IMR-90 (cell line): ENCODE data around the gene SEPTIN2. TPM values are rescaled to one million over a fixed set of nuclear protein-coding genes. Genes with fewer than 3 reads are reported as not detected.

Experiments used
- ATAC-seq: fragments of 200-7000 bp; cut with Tn5 transposase; 2 replicates; pipeline ENCODE4 v1.9.1; 2020; ENCODE audit warnings: low read depth, mild to moderate bottlenecking, moderate library complexity
- BruUV-seq: library from RNA; stranded (reverse); fragments of 400-500 nt; replicated peaks from 2 replicates; lab custom pipeline; 2021; lab: Mats Ljungman, UMichigan
- CTCF ChIA-PET: fragments of 300-600 bp; formaldehyde crosslinking; extraction: SDS; loops from one replicate; lab custom pipeline; 2021; ENCODE audit warnings: antibody characterized with exemption; lab: Yijun Ruan, JAX
- POLR2A ChIA-PET: fragments of 300-600 bp; sonication (Branson Sonifier 250); formaldehyde crosslinking; loops from one replicate; lab custom pipeline; 2022; ENCODE audit warnings: antibody characterized with exemption; ENCODE audit not compliant: unreplicated experiment; lab: Charles Lee
- DNase-seq: peaks from one replicate; pipeline ENCODE4 v3.0.0; 2013
- H2AFZ ChIP-seq: replicated peaks from 2 replicates; pipeline ENCODE3; 2013; ENCODE audit warnings: low read length, mild to moderate bottlenecking; ENCODE audit not compliant: poor library complexity
- H2AK5ac ChIP-seq: 2 replicates; pipeline ENCODE4 v1.6.1; 2013; ENCODE audit warnings: low read depth, low read length, inconsistent platforms
- H2AK9ac ChIP-seq: replicated peaks from 2 replicates; pipeline ENCODE3; 2013; ENCODE audit warnings: mild to moderate bottlenecking, low read depth, low read length, moderate library complexity; ENCODE audit not compliant: poor library complexity
- H2BK120ac ChIP-seq: 2 replicates; pipeline ENCODE4 v1.6.1; 2013; ENCODE audit warnings: low read depth, low read length, inconsistent platforms
- H2BK15ac ChIP-seq: 3 replicates; pipeline ENCODE4 v1.6.1; 2013; ENCODE audit warnings: low read depth, low read length, inconsistent platforms
- H2BK20ac ChIP-seq: 2 replicates; pipeline ENCODE4 v1.6.1; 2013; ENCODE audit warnings: low read depth, mild to moderate bottlenecking, inconsistent platforms, low read length, moderate library complexity
- H2BK5ac ChIP-seq: 2 replicates; pipeline ENCODE4 v1.6.1; 2013; ENCODE audit warnings: mild to moderate bottlenecking, low read depth, low read length, inconsistent platforms; ENCODE audit not compliant: poor library complexity, severe bottlenecking
- H3K14ac ChIP-seq: replicated peaks from 2 replicates; pipeline ENCODE4 v1.6.1; 2013; ENCODE audit warnings: low read depth, low read length, inconsistent platforms
- H3K18ac ChIP-seq: 2 replicates; pipeline ENCODE4 v1.6.1; 2013; ENCODE audit warnings: low read depth, low read length, control low read depth
- H3K23ac ChIP-seq: 2 replicates; pipeline ENCODE4 v1.6.1; 2013; ENCODE audit warnings: low read depth, low read length, inconsistent platforms
- H3K27ac ChIP-seq: 2 replicates; pipeline ENCODE4 v1.5.1; 2013; ENCODE audit warnings: mild to moderate bottlenecking, control low read depth, low read length; ENCODE audit not compliant: insufficient read depth
- H3K27me3 ChIP-seq: 2 replicates; pipeline ENCODE4 v1.6.1; 2013; ENCODE audit warnings: low read length; ENCODE audit not compliant: control insufficient read depth, insufficient read depth
- H3K36me3 ChIP-seq: 2 replicates; pipeline ENCODE4 v1.6.1; 2013; ENCODE audit warnings: low read length, mixed read lengths; ENCODE audit not compliant: control insufficient read depth, insufficient read depth
- H3K4ac ChIP-seq: 2 replicates; pipeline ENCODE4 v1.6.1; 2013; ENCODE audit warnings: low read depth, low read length, inconsistent platforms
- H3K4me1 ChIP-seq: 2 replicates; pipeline ENCODE4 v1.6.1; 2013; ENCODE audit warnings: low read length, mixed read lengths; ENCODE audit not compliant: control insufficient read depth, insufficient read depth
- H3K4me2 ChIP-seq: 2 replicates; pipeline ENCODE4 v1.6.1; 2013; ENCODE audit warnings: low read depth, mild to moderate bottlenecking, control low read depth, low read length, moderate library complexity
- H3K4me3 ChIP-seq: 2 replicates; pipeline ENCODE4 v1.5.1; 2013; ENCODE audit warnings: low read depth, mild to moderate bottlenecking, control low read depth, low read length, moderate library complexity; ENCODE audit not compliant: insufficient read depth
- H3K56ac ChIP-seq: 2 replicates; pipeline ENCODE4 v1.6.1; 2013; ENCODE audit warnings: low read length, inconsistent platforms; ENCODE audit not compliant: insufficient read depth; ENCODE audit errors: extremely low read depth
- H3K79me1 ChIP-seq, 2 experiments: 2 replicates each; pipeline ENCODE4 v1.6.1; 2013; ENCODE audit warnings: low read length in 2 of 2, inconsistent platforms in 1 of 2, low read depth in 1 of 2
- H3K9ac ChIP-seq: 2 replicates; pipeline ENCODE4 v1.6.1; 2013; ENCODE audit warnings: low read depth, low read length, control low read depth
- H3K9me1 ChIP-seq: 2 replicates; pipeline ENCODE4 v1.6.1; 2013; ENCODE audit warnings: low read length, inconsistent platforms; ENCODE audit not compliant: insufficient read depth
- H3K9me3 ChIP-seq: 2 replicates; pipeline ENCODE4 v1.6.1; 2013; ENCODE audit warnings: low read length; ENCODE audit not compliant: control insufficient read depth, insufficient read depth
- H4K20me1 ChIP-seq: 2 replicates; pipeline ENCODE4 v1.6.1; 2013; ENCODE audit warnings: low read length, inconsistent platforms; ENCODE audit not compliant: insufficient read depth
- H4K5ac ChIP-seq: 2 replicates; pipeline ENCODE4 v1.6.1; 2013; ENCODE audit warnings: mild to moderate bottlenecking, low read depth, low read length, control low read depth
- H4K8ac ChIP-seq, 2 experiments: 2 replicates each; pipeline ENCODE4 v1.6.1; 2013; ENCODE audit warnings: low read depth in 2 of 2, low read length in 2 of 2, control low read depth in 1 of 2, inconsistent platforms in 1 of 2
- H4K91ac ChIP-seq: 2 replicates; pipeline ENCODE4 v1.6.1; 2013; ENCODE audit warnings: low read depth, low read length, inconsistent platforms; ENCODE audit not compliant: insufficient read depth
- BHLHE40 ChIP-seq: fragments of 150-350 bp; IDR thresholded peaks from 2 replicates; pipeline ENCODE4 v1.6.1; 2016; ENCODE audit warnings: mild to moderate bottlenecking, low read depth, low read length
- CEBPB ChIP-seq: IDR thresholded peaks from 2 replicates; pipeline ENCODE4 v1.6.1; 2012; ENCODE audit warnings: low read depth, low read length, improper control_type of control experiment
- ELK1 ChIP-seq: fragments of 150-350 bp; IDR thresholded peaks from 2 replicates; pipeline ENCODE4 v1.6.1; 2016; ENCODE audit warnings: low read depth, mild to moderate bottlenecking, low read length, moderate library complexity, borderline replicate concordance
- FOS ChIP-seq: fragments of 150-350 bp; IDR thresholded peaks from 2 replicates; pipeline ENCODE4 v1.6.1; 2016; ENCODE audit warnings: low read depth, low read length
- MXI1 ChIP-seq: IDR thresholded peaks from 2 replicates; pipeline ENCODE4 v1.6.1; 2012; ENCODE audit warnings: low read depth, mild to moderate bottlenecking, low read length, moderate library complexity, borderline replicate concordance
- RFX5 ChIP-seq: IDR thresholded peaks from 2 replicates; pipeline ENCODE4 v1.8.0; 2012; ENCODE audit warnings: low read depth, mild to moderate bottlenecking, low read length, moderate library complexity
- WGBS, 2 experiments: methylation state at CpG; one replicate each; pipeline versions ENCODE4 v1.1.5 to v1.1.7; 2013; ENCODE audit warnings: missing lambda C conversion rate in 2 of 2; ENCODE audit not compliant: insufficient read length in 1 of 2; ENCODE audit errors: extremely low coverage in 2 of 2; 5-methylcytosine and 5-hydroxymethylcytosine counted together
- dilution Hi-C: fragments of 300-500 bp; cut with HindIII; formaldehyde crosslinking; loops from one replicate; pipeline ENCODE4 v1.14.3; 2018; ENCODE audit warnings: low sequenced_read_pairs; ENCODE audit not compliant: unreplicated experiment
- in situ Hi-C: fragments of 300-500 bp; cut with MboI; formaldehyde crosslinking; loops from 3 replicates; pipeline ENCODE4 v1.14.3; 2019; ENCODE audit warnings: low sequenced_read_pairs, inconsistent platforms, mixed read lengths
- intact Hi-C: fragments of 100-400 bp; cut with micrococcal nuclease; formaldehyde crosslinking; loops from 2 replicates; pipeline ENCODE4 v1.10.0; 2022
- polyA plus RNA-seq, 3 experiments: library from polyadenylated mRNA; depleted of rRNA; stranded (reverse); fragments of >200 nt; gene quantifications; 2 replicates each; pipeline ENCODE4 v1.2.3, GENCODE V29; 2012; ENCODE audit warnings: low replicate concordance in 1 of 3
- total RNA-seq: library from RNA; depleted of rRNA; stranded (reverse); fragments of >200 nt; gene quantifications from 2 replicates; pipeline ENCODE4 v1.2.3, GENCODE V29; 2012
- TF ChIP-seq, protein P1 (sequence below): fragments of 150-350 bp; IDR thresholded peaks from 2 replicates; pipeline ENCODE4 v1.6.1; 2017; ENCODE audit warnings: mild to moderate bottlenecking, antibody characterized with exemption, low read length, low read depth
- TF ChIP-seq, protein P2 (sequence below): conservative IDR thresholded peaks from 2 replicates; pipeline ENCODE4 v1.5.1; 2012; ENCODE audit warnings: mild to moderate bottlenecking, low read depth, low read length, improper control_type of control experiment

SEPTIN2 gene
- total and polyA plus RNA-seq, 2 of the 4 experiments (the other 2 are of a cell fraction), result 420 to 504 TPM

DNA sequence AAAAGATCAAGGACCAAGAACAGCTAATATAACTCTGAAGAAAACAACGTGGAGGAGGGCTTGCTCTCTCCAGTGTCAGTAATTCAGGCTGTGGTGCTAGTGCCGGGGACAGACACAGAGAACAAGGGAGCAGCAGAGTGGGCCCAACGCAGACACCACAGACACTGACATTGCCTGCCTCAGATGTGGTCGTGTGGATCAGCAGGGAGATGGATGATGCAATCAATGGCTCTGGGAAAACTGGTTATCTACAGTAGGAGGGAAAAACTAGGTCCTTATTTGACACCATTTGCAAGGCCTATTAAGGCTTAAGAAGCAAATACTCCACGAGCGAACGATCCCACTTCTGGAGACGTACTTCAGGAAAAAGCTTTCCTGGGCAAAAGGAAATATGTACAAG, 36.3 kb upstream of the SEPTIN2 start:
- Histone ChIP-seq H2BK20ac (no peak overlapping the region), H4K5ac (no peak overlapping the region; the same call in 1 of the 2 replicates), H2BK120ac (0 out of 2 replicates have a peak overlapping the region, but pooled peaks have one; percentile 33), H3K9me3 (no peaks in the 10 kb centered on the region), H3K79me1 (peaks cover 31 to 56% of the 10 kb centered on the region in 2 experiments), H3K9me1 (peaks cover 10% of the 10 kb centered on the region), H2AK5ac (peak overlapping the region; percentile 36; the same call in 1 of the 2 replicates), H2BK15ac (no peak overlapping the region), H3K23ac (peak overlapping the region; percentile 21), H3K4me2 (no peak overlapping the region; the same call in 1 of the 2 replicates), H3K4me3 (no peak overlapping the region), H2BK5ac (peak overlapping the region; percentile 9), H3K4me1 (peaks cover 6% of the 10 kb centered on the region), H4K8ac (peak overlapping the region in 1 of 2 experiments; percentile 72; a peak in 2 of 4 replicates), H3K14ac (peak overlapping the region; percentile 85), H3K4ac (peak overlapping the region; percentile 80), H3K27ac (peak overlapping the region; percentile 22; the same call in 1 of the 2 replicates), H3K18ac (no peak overlapping the region), H3K27me3 (no peaks in the 10 kb centered on the region), H4K20me1 (peaks cover 29% of the 10 kb centered on the region), H2AFZ (peak overlapping the region; percentile 56), H3K36me3 (no peaks in the 10 kb centered on the region), H3K9ac (peak overlapping the region; percentile 5; the same call in 1 of the 2 replicates), H4K91ac (peak overlapping the region; percentile 78; the same call in 1 of the 2 replicates), H3K56ac (no peak overlapping the region), H2AK9ac (peak overlapping the region; percentile 85)
- BruUV-seq, result no TSS peak
- CTCF ChIA-PET, result no interaction called here
- POLR2A ChIA-PET, result no interaction called here
- ATAC-seq (peak; percentile 52; the same call in 1 of the 2 replicates), DNase-seq (peak; percentile 33)
- intact Hi-C loops (no loop called here), in situ Hi-C loops (no loop called here), dilution Hi-C loops (no loop called here)
- 100% methylated on average over 1 of the region's 8 CpGs; no CpG with 5 or more reads in 1 of the 2 experiments for WGBS, 2 experiments
- TF ChIP-seq, protein P1, sequence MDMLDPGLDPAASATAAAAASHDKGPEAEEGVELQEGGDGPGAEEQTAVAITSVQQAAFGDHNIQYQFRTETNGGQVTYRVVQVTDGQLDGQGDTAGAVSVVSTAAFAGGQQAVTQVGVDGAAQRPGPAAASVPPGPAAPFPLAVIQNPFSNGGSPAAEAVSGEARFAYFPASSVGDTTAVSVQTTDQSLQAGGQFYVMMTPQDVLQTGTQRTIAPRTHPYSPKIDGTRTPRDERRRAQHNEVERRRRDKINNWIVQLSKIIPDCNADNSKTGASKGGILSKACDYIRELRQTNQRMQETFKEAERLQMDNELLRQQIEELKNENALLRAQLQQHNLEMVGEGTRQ, result no peak
- TF ChIP-seq BHLHE40 (no peak), FOS (no peak), RFX5 (no peak), ELK1 (no peak), CEBPB (peak; percentile 94), MXI1 (no peak)
- TF ChIP-seq, protein P2, sequence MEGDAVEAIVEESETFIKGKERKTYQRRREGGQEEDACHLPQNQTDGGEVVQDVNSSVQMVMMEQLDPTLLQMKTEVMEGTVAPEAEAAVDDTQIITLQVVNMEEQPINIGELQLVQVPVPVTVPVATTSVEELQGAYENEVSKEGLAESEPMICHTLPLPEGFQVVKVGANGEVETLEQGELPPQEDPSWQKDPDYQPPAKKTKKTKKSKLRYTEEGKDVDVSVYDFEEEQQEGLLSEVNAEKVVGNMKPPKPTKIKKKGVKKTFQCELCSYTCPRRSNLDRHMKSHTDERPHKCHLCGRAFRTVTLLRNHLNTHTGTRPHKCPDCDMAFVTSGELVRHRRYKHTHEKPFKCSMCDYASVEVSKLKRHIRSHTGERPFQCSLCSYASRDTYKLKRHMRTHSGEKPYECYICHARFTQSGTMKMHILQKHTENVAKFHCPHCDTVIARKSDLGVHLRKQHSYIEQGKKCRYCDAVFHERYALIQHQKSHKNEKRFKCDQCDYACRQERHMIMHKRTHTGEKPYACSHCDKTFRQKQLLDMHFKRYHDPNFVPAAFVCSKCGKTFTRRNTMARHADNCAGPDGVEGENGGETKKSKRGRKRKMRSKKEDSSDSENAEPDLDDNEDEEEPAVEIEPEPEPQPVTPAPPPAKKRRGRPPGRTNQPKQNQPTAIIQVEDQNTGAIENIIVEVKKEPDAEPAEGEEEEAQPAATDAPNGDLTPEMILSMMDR, result no peak
